Activated CD4-positive, alpha-beta T cell treated with anti-CD3 and anti-CD28 coated beads for 48 hours (primary cell): Measurements from ENCODE around the gene SELENOO.
"Not testable (repeated sequence)": the region's sequence is repeated elsewhere in the genome, so short reads cannot be mapped to it uniquely, and the experiment has no call there.

Source experiments
- DNase-seq: peaks from one replicate; pipeline ENCODE4 v3.0.0-alpha.2; 2020

Gene SELENOO, protein sequence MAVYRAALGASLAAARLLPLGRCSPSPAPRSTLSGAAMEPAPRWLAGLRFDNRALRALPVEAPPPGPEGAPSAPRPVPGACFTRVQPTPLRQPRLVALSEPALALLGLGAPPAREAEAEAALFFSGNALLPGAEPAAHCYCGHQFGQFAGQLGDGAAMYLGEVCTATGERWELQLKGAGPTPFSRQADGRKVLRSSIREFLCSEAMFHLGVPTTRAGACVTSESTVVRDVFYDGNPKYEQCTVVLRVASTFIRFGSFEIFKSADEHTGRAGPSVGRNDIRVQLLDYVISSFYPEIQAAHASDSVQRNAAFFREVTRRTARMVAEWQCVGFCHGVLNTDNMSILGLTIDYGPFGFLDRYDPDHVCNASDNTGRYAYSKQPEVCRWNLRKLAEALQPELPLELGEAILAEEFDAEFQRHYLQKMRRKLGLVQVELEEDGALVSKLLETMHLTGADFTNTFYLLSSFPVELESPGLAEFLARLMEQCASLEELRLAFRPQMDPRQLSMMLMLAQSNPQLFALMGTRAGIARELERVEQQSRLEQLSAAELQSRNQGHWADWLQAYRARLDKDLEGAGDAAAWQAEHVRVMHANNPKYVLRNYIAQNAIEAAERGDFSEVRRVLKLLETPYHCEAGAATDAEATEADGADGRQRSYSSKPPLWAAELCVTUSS

DNA sequence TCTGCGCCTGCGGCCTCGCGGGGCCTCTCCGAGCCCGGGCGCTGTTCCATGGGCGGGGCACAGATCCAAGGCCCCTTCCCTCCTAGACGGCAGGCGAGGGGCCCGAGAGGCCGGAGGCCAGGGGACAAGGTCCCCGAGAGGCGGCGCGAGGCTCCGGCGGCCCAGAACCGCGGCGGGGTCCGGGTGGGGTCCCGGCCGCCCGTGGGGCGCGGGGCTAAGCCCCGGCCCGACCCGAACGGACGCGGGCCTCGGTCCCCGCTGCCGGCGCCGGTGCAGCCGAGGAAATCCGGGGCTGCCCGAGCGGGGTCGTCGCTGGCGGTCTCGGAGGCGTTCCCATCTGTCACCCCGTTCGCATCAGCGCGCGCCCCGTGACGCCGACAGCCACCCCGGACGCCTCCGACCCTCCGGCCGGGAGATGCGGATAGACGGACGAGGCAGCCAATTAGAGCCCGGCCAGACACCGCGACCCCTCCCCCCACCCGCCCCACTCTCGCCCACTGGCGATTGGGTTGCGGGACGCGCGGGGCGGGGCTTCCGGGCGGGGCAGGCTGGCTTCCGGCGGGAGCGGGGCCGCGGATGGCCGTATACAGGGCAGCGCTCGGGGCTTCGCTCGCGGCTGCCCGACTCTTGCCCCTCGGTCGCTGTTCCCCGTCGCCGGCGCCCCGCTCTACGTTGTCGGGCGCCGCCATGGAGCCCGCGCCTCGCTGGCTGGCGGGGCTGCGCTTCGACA is at the start of gene SELENOO:
SELENOO (plus strand) TSS at position 551 of the 730 bp plus-strand sequence; CDS start at position 577, 26 bp downstream.
- DNase-seq, result peak; percentile 94

DNA sequence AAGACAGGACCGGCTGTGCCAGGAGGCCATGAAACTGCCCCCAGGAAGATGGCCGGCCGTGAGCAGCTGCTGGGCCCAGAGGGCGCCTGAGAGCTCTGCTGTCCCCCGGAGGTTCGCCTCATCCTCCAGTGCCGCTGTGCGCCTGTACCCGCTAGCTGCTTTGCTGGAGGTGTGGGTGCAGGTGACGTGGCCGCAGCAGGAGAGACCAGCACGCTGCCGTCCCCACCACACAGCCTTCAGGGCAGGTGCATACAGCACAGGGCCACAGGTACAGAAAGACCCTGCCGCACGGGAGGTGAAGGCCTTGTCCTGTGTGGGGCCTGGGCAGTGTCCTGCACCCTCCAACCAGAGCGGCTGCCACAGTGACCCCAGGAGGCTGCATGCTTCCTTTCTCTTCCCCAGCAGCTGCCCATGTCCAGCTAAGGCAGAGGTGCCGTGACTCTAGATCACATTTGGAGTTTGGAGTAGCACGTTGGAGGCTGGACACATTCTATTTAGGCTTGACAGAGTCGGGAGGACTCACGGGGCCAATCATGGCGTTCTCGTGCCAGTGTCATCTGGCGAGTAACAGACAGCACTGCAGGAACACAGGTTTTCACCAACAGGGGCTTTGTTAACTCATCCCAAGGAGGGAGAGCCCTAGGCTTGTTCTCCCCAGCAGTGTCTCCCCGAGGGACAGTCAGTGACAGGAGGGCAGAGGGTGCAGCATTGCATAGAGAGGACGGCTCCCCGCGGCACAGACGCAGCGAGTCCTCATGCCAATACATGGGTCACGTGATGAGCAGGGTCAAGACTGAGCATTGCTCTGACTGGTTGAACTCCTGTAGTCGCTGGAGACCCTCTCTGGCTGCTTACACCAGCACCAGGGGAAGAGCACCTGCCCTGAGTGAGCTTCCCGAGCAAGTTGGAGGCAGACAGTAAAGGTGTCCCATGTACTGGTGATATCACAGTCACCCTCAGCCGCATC is 49.0 kb upstream of the SELENOO start:
- DNase-seq, result no peak

DNA sequence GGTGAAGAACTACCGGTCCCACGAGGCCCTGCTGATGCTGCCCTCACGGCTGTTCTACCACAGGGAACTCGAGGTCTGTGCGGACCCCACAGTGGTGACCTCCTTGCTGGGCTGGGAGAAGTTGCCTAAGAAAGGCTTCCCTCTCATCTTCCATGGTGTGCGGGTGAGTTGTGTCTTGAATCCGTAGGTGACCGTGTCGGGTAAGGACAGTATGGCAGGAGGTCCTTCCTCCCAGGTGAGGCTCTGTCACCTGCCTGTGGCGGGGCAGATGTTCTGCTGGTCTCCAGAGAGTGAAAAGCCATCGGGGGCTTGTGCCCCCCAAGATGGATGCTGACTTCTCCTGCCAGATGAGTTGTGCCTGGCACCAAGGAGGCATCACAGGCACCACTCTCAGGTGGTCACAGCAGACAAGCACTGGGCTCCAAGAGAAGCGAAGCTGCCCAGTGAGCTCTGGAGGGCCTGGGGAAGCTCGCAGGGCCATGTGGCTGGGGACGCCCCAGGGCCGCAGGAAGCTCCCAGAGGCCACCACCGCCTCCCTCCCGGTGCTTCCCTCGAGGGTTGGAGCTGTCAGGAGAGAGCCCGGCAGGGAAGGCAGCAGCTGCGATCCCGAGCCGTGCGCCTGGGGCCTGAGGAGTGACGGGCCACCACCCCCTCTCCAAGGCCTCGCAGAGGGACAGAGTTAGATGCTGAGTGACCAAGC is 47.6 kb upstream of the SELENOO start:
- no peak for DNase-seq

DNA sequence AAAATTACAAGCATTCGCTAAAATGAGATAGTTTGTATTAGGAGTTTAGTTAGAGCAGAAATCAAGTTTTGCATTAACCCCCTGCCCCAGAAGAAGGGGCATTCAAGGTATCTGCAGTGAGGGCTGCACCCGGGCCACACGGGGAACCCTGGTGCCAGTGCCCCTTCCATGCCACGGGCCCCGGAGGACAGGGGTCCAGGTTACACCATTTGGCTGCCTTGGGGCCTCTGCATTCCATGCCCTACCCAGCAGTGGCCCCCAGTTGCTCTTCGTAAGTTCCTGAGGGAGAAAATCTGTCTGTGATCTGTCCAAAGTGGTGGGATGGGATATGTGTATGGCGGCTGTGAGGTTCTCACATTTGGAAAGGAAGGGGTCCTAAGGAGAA is 47.1 kb upstream of the SELENOO start:
- no peak for DNase-seq

DNA sequence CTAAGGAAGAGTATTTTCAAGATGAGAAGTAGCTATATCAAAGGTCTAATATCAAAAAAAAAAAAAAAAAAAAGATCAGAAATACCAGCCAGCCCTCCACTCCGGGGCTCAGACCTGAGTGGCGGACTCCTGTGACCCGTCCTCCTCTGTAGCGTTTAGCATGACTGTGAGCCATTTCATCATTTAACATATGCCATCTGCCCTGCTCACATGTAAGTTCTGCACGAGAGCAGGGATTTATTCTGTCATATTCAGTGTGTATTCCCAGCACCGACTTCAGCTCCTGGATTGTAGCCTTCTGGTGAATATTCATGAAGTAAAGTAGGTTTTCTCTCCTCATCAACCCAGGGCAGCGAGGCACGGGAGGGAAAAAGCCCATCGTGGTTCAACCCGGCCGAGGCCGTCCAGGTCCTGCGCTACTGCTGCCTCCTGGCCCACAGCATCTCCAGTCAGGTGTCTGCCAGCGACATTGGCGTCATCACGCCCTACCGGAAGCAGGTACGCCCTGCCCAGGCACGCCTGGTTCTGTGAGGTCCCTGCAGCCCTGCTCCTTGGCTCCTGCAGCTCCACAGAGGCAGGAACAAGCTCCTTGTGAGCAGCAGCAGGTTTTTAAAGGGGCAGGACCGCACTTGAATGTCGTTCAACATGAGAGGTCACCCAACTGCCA is 43.0 kb upstream of the SELENOO start:
- no peak for DNase-seq

DNA sequence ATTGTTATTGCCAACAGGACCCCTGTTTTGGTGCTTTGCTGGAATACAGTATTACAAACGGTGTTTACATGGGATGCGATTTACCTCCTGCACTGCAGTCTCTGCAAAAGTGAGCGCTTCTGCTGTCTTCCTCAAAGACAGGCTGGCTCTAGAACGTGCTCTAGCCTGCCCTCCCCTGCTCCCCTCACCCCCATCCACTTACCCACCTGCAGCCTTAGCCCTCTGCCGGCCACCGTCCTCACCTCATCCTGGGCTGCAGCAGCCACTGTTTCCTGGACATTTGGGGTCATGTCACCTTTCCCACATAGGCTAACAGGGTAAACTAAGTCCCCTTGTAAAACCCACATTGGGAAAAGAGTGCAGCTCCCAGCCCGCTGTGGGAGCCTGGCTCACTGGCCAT is 39.9 kb upstream of the SELENOO start:
- no peak for DNase-seq

DNA sequence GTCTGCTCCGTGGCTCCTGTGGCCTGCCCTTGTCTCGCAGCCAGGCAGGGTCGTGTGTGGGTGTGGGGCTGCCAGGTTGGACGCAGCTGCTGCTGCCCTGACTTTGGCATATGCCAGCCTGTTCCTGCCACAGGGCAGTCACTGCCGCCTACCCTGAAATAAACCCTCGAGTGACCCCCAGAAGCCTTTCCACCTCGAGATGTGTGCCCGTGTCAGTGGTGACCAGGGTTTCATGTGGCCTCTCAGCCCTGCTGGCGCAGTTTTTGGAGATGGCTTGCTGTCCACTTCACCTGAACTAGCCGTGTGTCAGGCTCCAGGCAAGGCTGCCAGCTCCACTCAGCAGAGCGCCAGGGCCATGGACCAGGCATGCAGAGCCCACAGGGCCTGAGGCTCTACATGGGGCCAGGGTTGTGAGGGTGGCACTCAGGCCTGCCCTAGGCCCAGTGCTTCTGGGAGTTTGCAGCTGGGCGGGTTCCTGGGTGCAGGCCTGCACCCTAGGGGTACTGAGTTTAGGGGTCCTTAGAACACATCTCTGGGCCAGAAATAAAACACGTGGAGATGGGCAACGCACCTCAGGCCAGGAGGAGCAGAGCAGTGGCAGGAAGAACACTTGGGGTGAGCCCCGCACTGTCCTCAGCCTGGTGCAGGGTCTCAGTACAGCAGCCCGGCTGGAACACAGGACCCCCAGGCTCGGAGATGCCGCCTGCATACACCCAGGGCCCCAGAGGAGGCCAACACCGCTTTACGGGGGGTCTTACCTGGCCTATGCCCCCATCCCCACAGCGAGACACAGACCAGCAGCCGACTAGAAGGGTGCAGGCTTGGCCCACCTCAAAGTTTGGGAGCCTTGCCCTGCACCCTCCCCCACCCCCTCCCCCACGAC is 39.1 kb upstream of the SELENOO start:
- no peak for DNase-seq

DNA sequence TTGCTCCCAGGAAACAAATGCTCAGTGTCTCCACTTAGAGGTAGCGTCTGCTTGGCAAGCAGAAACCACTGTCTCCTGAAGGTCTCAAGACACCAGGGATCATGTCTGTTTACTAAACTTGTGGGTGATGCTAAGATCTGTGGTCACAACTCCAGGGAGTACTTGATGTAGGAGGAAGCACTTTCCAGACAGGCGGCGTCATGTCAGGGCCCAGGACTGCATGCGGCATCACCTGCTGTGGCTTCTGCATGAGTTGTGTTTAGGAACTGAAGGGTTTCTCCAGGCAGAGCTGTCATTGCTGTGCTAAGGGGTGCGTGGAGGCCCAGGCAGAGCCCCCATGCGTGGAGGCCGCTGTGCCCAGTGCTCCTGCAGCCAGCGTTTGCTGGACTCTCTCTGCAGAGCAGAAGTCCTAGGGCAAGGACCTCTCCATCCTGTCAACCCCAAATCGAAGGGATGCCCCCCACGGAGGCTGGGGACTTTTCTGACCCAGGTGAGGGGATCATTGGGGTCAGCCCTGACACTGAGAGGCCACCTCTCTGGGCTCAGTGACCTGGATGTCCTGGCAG is 38.3 kb upstream of the SELENOO start:
- no peak for DNase-seq

DNA sequence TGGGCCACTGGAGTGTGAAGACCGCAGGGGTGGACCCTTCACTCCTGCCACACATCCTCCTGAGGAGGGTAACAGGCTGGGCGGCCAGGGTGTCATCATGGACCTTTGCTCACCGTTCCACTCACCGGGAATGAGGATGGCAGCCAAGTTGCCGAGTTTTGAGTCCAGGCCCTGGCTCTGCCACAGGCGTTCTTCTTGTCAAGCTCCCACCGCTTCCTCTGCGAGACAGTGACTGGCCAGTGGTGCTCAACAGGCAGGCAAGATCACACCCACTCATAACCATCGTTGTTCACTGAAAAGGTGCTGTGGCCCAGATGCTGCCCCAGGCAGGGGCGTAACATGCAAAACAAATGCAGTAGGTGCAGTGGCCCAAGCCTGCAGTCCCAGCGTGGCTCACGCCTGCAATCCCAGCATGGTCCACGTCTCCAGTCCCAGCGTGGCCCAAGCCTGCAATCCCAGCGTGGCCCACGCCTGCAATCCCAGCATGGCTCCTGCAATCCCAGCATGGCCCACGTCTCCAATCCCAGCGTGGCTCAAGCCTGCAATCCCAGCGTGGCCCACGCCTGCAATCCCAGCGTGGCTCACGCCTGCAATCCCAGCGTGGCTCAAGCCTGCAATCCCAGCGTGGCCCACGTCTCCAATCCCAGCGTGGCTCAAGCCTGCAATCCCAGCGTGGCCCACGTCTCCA is 35.2 kb upstream of the SELENOO start:
- no peak for DNase-seq

DNA sequence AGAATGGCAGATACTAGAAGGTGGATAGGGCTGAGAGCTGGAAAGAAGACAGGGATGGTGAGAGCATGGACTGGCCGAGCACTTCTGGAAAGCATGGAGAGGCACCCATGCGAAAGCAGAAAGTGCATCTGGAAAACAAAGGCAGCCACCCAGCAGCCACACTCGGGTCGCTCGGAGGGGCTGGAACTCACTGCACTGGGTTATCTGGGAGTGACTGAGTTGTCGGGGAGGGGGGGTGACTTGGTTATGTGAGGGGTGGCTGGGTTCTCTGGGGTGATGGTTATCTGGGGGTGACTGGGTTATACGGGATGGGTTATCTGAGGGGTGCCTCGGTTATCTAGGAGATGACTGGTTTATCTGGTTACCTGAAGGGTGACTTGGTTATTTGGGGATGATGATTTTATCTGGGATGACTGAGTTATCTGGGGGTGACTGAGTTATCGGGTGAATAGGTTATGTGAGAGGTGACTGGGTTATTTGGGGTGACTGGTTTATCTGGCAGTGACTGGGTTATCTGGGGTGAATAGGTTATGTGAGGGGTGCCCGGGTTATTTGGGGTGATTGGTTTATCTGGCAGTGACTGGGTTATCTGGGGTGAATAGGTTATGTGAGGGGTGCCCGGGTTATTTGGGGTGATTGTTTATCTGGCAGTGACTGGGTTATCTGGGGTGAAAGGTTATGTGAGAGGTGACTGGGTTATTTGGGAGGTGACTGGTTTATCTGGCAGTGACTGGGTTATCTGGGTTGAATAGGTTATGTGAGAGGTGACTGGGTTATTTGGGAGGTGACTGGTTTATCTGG is 32.9 kb upstream of the SELENOO start:
- no peak for DNase-seq

DNA sequence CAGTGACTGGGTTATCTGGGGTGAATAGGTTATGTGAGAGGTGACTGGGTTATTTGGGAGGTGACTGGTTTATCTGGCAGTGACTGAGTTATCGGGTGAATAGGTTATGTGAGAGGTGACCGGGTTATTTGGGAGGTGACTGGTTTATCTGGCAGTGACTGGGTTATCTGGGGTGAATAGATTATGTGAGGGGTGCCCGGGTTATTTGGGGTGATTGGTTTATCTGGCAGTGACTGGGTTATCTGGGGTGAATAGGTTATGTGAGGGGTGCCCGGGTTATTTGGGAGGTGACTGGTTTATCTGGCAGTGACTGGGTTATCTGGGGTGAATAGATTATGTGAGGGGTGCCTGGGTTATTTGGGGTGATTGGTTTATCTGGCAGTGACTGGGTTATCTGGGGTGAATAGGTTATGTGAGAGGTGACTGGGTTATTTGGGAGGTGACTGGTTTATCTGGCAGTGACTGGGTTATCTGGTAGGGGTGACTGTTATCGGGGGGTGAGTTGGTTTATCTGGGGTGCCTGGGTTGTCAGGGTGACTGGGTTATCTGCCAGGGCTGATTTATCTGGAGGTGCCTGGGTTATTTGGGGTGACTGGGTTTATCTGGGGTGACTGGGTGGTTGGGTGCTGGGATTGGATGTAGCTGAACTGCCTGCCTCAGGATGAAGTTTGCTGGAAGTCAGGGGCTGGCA is 32.2 kb upstream of the SELENOO start:
- DNase-seq, result not testable (repeated sequence)

DNA sequence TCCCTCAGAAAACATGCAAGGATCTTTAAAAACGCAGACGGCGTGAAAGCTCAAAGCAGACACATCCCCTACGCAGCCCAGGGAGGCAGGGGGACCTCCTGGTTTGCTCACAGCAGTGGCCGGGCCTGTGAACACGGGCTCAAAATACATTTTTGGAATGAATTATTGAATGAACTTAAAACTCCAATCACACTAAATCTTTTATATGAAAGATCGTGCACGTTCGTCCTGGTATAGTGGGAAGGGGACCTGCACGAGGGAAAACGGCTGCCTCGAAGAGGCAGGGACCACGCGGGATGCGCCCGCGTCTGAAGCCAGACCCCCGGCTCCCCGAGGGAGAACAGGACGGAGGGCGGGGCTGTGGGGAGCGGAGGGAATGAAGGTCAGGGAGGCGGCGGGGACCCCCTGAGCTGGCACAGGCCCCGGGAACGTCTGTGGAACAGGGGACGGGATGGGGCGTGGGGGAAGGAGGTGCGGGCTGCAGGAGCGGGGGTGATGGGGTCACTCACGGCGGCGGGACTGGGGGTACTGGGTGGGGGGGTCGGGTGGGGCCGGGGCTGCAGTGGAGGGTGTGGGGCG is 31.5 kb upstream of the SELENOO start:
- DNase-seq, result no peak

DNA sequence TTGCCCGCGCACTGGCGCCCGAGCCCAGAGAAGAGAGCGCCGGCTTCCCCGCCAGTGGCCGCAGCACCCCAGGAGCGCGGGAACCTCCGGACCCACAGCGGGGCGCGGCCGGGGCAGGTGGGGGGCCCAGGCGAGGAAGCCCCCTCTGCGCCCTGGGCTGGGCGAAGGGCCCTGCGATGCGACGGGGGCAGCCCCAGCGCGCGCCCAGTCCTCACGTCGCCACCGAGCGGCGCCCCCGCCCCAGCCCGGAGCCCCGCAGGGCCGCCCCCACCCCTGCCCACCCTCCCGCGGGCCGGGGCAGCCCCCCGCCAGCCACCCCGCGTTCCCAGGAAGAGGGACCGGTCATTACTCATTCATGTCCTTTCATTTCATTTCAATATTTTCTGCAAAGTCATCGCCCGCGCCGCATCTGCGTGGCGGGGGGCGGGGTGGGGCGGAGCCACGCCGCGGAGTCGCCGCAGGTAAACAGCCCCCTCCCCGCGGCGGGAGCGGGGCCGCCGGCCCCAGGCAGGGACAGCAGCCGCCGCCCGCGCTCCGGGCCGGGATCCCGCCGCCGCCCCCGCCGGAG is 31.0 kb upstream of the SELENOO start:
- peak; percentile 73 for DNase-seq

DNA sequence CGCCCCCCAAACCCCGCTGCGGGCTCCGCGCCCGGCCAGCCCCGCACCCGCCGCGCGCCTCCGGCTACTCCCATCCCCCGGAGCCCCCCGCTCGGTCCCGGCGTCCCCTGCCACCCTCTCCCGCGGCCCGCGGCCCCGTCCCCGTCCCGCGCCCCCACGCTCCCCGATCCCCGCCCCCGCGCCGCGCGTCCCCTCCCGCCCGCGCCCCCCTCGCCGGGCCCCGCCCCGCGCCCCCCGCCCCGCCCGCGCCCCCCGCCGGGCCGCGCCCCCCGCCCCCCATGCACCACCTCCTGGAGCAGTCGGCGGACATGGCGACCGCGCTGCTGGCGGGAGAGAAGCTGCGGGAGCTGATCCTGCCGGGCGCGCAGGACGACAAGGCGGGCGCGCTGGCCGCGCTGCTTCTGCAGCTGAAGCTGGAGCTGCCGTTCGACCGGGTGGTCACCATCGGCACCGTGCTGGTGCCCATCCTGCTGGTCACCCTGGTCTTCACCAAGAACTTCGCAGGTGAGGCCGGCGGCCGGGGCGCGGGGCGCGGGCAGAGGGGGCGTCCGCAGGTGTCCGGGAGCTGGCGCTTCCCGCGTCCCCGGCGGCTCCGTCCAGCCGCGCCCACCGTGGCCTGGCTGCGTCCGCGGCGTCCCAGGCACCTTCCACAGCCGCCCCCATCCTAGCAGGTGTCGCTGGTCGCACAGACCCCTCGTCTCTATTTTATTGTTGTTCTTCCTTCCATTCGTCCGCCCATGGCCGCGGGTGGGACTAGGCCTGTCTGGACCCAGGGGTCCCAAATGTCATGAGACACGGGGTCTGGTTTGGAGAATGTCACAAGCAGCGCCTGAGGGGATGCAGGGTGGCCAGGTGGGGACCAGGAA is 30.1 kb upstream of the SELENOO start, which contains the start of gene PANX2:
PANX2 (plus strand) TSS at position 279 of the 866 bp plus-strand sequence; CDS start at position 279, 0 bp downstream.
- DNase-seq, result no peak

DNA sequence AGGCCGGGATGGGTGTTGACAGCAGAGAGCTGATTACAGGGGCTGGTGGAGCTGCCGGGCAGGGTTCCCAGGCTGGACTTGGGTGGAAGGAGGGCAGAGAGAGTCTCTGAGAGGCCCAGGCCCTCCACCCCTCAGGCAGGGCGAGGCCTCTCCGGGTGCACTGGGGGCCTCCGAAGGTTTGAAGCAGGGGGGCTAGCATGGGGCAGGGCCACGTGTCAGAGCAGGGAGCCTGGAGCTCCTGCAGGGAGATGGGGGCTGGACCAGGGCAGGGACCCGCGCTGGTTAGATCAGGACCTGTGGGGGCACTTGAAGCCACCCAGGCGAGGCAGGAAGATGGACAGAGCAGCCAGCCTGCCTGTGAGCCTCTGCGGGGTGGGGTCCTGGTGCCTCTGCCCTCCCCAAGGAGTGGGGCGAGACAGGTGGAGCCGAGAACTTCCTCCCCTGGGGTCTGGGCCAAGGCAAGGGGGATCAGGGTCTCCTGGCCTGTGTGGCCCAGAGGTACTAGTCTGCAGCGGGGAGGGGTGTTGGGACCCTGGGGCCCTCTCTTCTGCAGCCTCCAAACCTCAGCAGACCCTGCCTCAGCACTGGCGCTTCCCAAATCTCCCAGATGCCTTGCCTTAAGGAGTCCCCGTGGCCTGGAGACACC is 29.4 kb upstream of the SELENOO start:
- DNase-seq, result no peak
